Colonic mucosa (tissue), 4 donors: Measurements from ENCODE around the gene SPN. TPM values are rescaled to one million over a fixed set of nuclear protein-coding genes. Genes with fewer than 3 reads are reported as not detected.
"Not testable (repeated sequence)": the region's sequence is repeated elsewhere in the genome, so short reads cannot be mapped to it uniquely, and the experiment has no call there.

ENCODE experiments used
- DNase-seq: peaks from one replicate; pipeline ENCODE4 v3.0.0-alpha.2; 2020
- H3K27ac ChIP-seq: fragments of 200-600 bp; one replicate; pipeline ENCODE4 v1.8.0; 2021
- H3K27me3 ChIP-seq: fragments of 200-600 bp; one replicate; pipeline ENCODE4 v1.8.0; 2021
- H3K36me3 ChIP-seq: fragments of 200-600 bp; one replicate; pipeline ENCODE4 v1.8.0; 2021
- H3K4me1 ChIP-seq: fragments of 200-600 bp; one replicate; pipeline ENCODE4 v1.8.0; 2021; ENCODE audit warnings: mild to moderate bottlenecking
- H3K4me3 ChIP-seq: fragments of 200-600 bp; one replicate; pipeline ENCODE4 v1.8.0; 2021
- H3K9ac ChIP-seq, 2 donors: one replicate each; pipeline ENCODE4 v1.7.0; 2013; ENCODE audit warnings: control low read depth in 2 of 2, low read depth in 2 of 2, low read length in 2 of 2
- H3K9me3 ChIP-seq: fragments of 200-600 bp; one replicate; pipeline ENCODE4 v1.8.0; 2021
- CTCF ChIP-seq: fragments of 200-600 bp; IDR thresholded peaks from one replicate; pipeline ENCODE4 v1.8.0; 2022; ENCODE audit warnings: antibody characterized with exemption, mild to moderate bottlenecking
- intact Hi-C: fragments of 100-400 bp; cut with DNase I; formaldehyde crosslinking; loops from one replicate; pipeline ENCODE4 v1.14.1; 2022
- total RNA-seq, 2 donors: library from RNA; stranded (reverse); fragmentation: NEBNext Ultra II Directional in 1 of 2; extraction: Animal tissue kit (Norgen Biotek cat#: 25700) in 1 of 2; gene quantifications; one replicate each; pipeline ENCODE4 v1.2.1, GENCODE V29; 2021
- donor health status: healthy.
- donor health status: DM: no; HTN: no; CAD: no.
- donor health status: DM: no; HTN: no; CAD: no.

Gene SPN
- total RNA-seq, 2 donors from 2014 or later: 2.3 to 3.7 TPM

- no peak for TF ChIP-seq CTCF
- H3K9me3 ChIP-seq: no peaks in the 10 kb centered on the region
- H3K36me3 ChIP-seq: no peaks in the 10 kb centered on the region
- no peaks in the 10 kb centered on the region for H3K4me1 ChIP-seq
- H3K4me3 ChIP-seq: no peak overlapping the region
- H3K27ac ChIP-seq: peak overlapping the region; percentile 33
- DNase-seq: no peak
- no peak overlapping the region for H3K9ac ChIP-seq
- H3K27me3 ChIP-seq: no peaks in the 10 kb centered on the region
- intact Hi-C loops: no loop called here
These were observed 883 bp upstream of the SPN start for GRCh38 chr16:29662000-29662728.

GRCh38 chr16:29662729-29663015 lies 375 bp upstream of the SPN start:
- no peak for DNase-seq
- H3K9me3 ChIP-seq: no peaks in the 10 kb centered on the region
- H3K9ac ChIP-seq: no peak overlapping the region
- H3K27ac ChIP-seq: peak overlapping the region; percentile 33
- no peak overlapping the region for H3K4me3 ChIP-seq
- H3K36me3 ChIP-seq: no peaks in the 10 kb centered on the region
- TF ChIP-seq CTCF: no peak
- intact Hi-C loops: no loop called here
- H3K27me3 ChIP-seq: no peaks in the 10 kb centered on the region
- no peaks in the 10 kb centered on the region for H3K4me1 ChIP-seq

- peak overlapping the region; percentile 29 for H3K4me3 ChIP-seq
- TF ChIP-seq CTCF: no peak
These were observed 702 bp downstream of the SPN start for GRCh38 chr16:29663807-29664090.

GRCh38 chr16:29664091-29664921 lies 1.3 kb downstream of the SPN start:
- DNase-seq: no peak
- Histone ChIP-seq H3K27me3 (no peaks in the 10 kb centered on the region), H3K27ac (no peak overlapping the region), H3K4me3 (peak overlapping the region; percentile 29), H3K9ac (no peak overlapping the region), H3K9me3 (no peaks in the 10 kb centered on the region), H3K36me3 (no peaks in the 10 kb centered on the region), H3K4me1 (no peaks in the 10 kb centered on the region)
- no peak for TF ChIP-seq CTCF
- intact Hi-C loops: no loop called here

More at GRCh38 chr16:29663807-29664090, 702 bp downstream of the SPN start:
- Histone ChIP-seq H3K4me1 (no peaks in the 10 kb centered on the region), H3K9ac (peak overlapping the region in 1 of 2 donors; percentile 52), H3K27ac (no peak overlapping the region), H3K36me3 (no peaks in the 10 kb centered on the region), H3K9me3 (no peaks in the 10 kb centered on the region), H3K27me3 (no peaks in the 10 kb centered on the region)
- intact Hi-C loops: no loop called here
- no peak for DNase-seq

- peak overlapping the region; percentile 29 for H3K4me3 ChIP-seq
- H3K27ac ChIP-seq: no peak overlapping the region
- DNase-seq: no peak
- intact Hi-C loops: no loop called here
- peak overlapping the region in 1 of 2 donors; percentile 4 for H3K9ac ChIP-seq
- TF ChIP-seq CTCF: no peak
- no peaks in the 10 kb centered on the region for H3K9me3 ChIP-seq
- no peaks in the 10 kb centered on the region for H3K27me3 ChIP-seq
- no peaks in the 10 kb centered on the region for H3K4me1 ChIP-seq
- H3K36me3 ChIP-seq: no peaks in the 10 kb centered on the region
These were observed 2.4 kb downstream of the SPN start for GRCh38 chr16:29665294-29666077.

- intact Hi-C loops, H3K9me3 ChIP-seq, H3K9ac ChIP-seq, H3K27ac ChIP-seq, H3K4me3 ChIP-seq, DNase-seq, H3K27me3 ChIP-seq, H3K4me1 ChIP-seq, H3K36me3 ChIP-seq: not testable (repeated sequence)
These were observed 4.2 kb downstream of the SPN start for GRCh38 chr16:29667322-29667610.
